Measurements from ENCODE around the gene GNLY. TPM values are rescaled to one million over a fixed set of nuclear protein-coding genes. Genes with fewer than 3 reads are reported as not detected.
A peak's percentile ranks its signal among the peaks of the same experiment; 100 is the strongest.

GNLY gene
- total and polyA plus RNA-seq, 10 donors, result 13.1 to 87.8 (median 35.2) TPM

GRCh38 chr2:85678794-85679672, 15.1 kb upstream of the GNLY start:
- no peak for TF ChIP-seq POLR2A (IDR thresholded peaks at IDR 0.05)
- TF ChIP-seq POLR2AphosphoS5 (IDR thresholded peaks at IDR 0.05), result peak; percentile 56 to 75 (median 60)
- TF ChIP-seq CTCF (IDR thresholded peaks at IDR 0.05 in 8 of 11, conservative IDR thresholded peaks at IDR 0.05 in 3 of 11), result peak; percentile 93 to 99 (median 98)
- Histone ChIP-seq H3K4me1 (peaks cover 0 to 28% (median 13%) of the 10 kb centered on the region in 6 donors), H3K9me3 (no peaks in the 10 kb centered on the region), H3K27me3 (replicated peaks in 1 of 7) (peaks cover 0 to 20% (median 0%) of the 10 kb centered on the region in 7 donors), H3K4me3 (peak overlapping the region in 1 of 8 donors; percentile 40), H3K27ac (peak overlapping the region in 2 of 8 donors; percentile 21 to 52), H3K36me3 (no peaks in the 10 kb centered on the region)
- intact Hi-C loops (cut with DNase I; ENCODE audit: low total_unique reads), result no loop called here
- 18 to 26% (median 20%) methylated on average over 22 to 25 of the region's 25 CpGs for WGBS, 5 donors
- peak; percentile 96 for DNase-seq

DNA sequence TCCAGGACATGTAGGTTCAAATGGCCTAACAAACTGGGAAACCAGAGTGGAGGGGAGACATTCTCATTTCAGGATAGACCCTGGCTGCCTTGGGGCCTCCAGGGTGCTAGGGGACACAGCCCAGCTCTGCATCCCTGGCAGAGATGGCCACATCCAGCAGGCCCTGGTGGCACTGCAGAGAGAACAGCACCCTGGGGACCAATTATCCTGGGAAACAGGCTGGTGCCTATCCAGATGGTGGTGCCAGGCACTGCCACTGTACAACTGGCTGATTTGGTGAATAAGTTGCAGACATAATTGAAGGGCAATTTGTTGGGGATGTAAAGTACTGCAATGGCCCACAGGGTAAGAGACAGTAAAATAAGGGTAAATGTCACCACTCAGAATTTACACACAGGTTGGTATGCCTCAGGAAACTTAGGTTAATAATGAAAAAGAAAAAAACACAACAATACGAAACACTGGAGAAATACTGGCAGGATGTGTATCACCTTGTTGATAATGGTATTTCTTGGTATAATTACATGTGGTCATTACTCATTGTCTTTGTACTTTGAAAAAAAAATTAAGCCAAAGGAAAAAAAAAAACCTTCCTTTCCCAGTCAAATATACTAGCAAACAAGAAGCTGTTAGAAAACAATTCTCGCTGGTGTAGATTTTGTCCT, 13.3 kb upstream of the GNLY start:
- DNase-seq, result no peak
- Histone ChIP-seq H3K36me3 (no peaks in the 10 kb centered on the region), H3K9me3 (no peaks in the 10 kb centered on the region), H3K27me3 (replicated peaks in 1 of 7) (peaks cover 0 to 20% (median 0%) of the 10 kb centered on the region in 7 donors), H3K4me1 (peaks cover 0 to 22% (median 12%) of the 10 kb centered on the region in 6 donors), H3K4me3 (no peak overlapping the region), H3K27ac (peak overlapping the region in 1 of 8 donors; percentile 23)
- intact Hi-C loops (cut with DNase I; ENCODE audit: low total_unique reads), result no loop called here
- TF ChIP-seq POLR2AphosphoS5 (IDR thresholded peaks at IDR 0.05) (no peak), CTCF (IDR thresholded peaks at IDR 0.05 in 8 of 11, conservative IDR thresholded peaks at IDR 0.05 in 3 of 11) (no peak), POLR2A (IDR thresholded peaks at IDR 0.05) (no peak)
- WGBS, 5 donors, result 84 to 93% (median 88%) methylated on average over 2 of the region's 2 CpGs

GRCh38 chr2:85681372-85681763, 12.8 kb upstream of the GNLY start:
- no peak for TF ChIP-seq POLR2A (IDR thresholded peaks at IDR 0.05)
- TF ChIP-seq CTCF (IDR thresholded peaks at IDR 0.05 in 8 of 11, conservative IDR thresholded peaks at IDR 0.05 in 3 of 11), result no peak
- no peak for TF ChIP-seq POLR2AphosphoS5 (IDR thresholded peaks at IDR 0.05)
- no peaks in the 10 kb centered on the region for H3K9me3 ChIP-seq
- H3K4me1 ChIP-seq, result peaks cover 0 to 22% (median 12%) of the 10 kb centered on the region in 6 donors
- WGBS, 5 donors, result 84 to 90% (median 88%) methylated on average over 5 of the region's 5 CpGs
- peaks cover 0 to 20% (median 0%) of the 10 kb centered on the region in 7 donors for H3K27me3 ChIP-seq (replicated peaks in 1 of 7)
- H3K36me3 ChIP-seq, result no peaks in the 10 kb centered on the region
- intact Hi-C loops (cut with DNase I; ENCODE audit: low total_unique reads), result no loop called here
- DNase-seq, result no peak
- H3K4me3 ChIP-seq, result no peak overlapping the region
- no peak overlapping the region for H3K27ac ChIP-seq

DNA sequence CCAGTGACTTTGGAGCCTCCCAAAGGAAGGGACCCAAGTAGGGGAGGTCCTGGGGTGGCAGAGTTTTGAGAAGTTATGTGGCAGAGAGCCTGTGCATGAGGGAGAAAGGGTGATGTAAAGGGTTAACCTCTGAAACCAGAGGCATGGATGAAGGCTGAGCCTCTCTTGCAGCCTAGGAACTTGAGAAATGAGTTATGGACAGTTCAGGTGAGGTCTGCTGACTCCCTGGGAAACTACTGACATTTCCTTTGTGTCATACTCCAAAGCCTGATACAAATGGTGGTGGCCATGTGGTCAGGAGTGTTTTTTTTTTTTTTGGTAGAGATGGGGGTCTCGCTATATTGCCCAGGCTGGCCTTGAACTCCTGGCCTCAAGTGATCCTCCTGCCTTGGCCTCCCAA, 12.4 kb upstream of the GNLY start:
- Histone ChIP-seq H3K9me3 (no peaks in the 10 kb centered on the region), H3K4me3 (no peak overlapping the region), H3K36me3 (no peaks in the 10 kb centered on the region), H3K27me3 (replicated peaks in 1 of 7) (peaks cover 0 to 20% (median 0%) of the 10 kb centered on the region in 7 donors), H3K27ac (no peak overlapping the region), H3K4me1 (peaks cover 0 to 22% (median 12%) of the 10 kb centered on the region in 6 donors)
- DNase-seq, result no peak
- 84 to 100% (median 93%) methylated on average over 1 of the region's 1 CpG for WGBS, 5 donors
- intact Hi-C loops (cut with DNase I; ENCODE audit: low total_unique reads), result no loop called here
- no peak for TF ChIP-seq POLR2A (IDR thresholded peaks at IDR 0.05)
- no peak for TF ChIP-seq POLR2AphosphoS5 (IDR thresholded peaks at IDR 0.05)
- TF ChIP-seq CTCF (IDR thresholded peaks at IDR 0.05 in 8 of 11, conservative IDR thresholded peaks at IDR 0.05 in 3 of 11), result no peak

Data from spleen (tissue), 11 donors.